ENCODE data around the gene ORAI3.

GRCh38 chr16:30910427-30911029 lies 38.3 kb upstream of the ORAI3 start:
- TF ChIP-seq CTCF (IDR thresholded peaks at IDR 0.05) (no peak), POLR2A (IDR thresholded peaks at IDR 0.05) (no peak), EP300 (IDR thresholded peaks at IDR 0.05) (no peak), POLR2AphosphoS5 (IDR thresholded peaks at IDR 0.05) (no peak)
